BLaER1 treated with 17β-estradiol and CSF1 and Interleukin-3, amounts not matched to agents 10 nM and 100 nM (cell line): ENCODE measurements around the gene PER3.

Experiments
- H3K27ac ChIP-seq, 11 experiments: shearing (Covaris generic); formaldehyde crosslinking; 2 replicates each; pipeline ENCODE4 v1.8.1; 2022
- H3K27me3 ChIP-seq, 11 experiments: shearing (Covaris generic); formaldehyde crosslinking; 2 replicates each; pipeline ENCODE4 v1.8.1; 2022
- H3K36me3 ChIP-seq, 11 experiments: shearing (Covaris generic); formaldehyde crosslinking; 2 replicates each; pipeline ENCODE4 v1.8.1; 2022
- H3K4me1 ChIP-seq, 10 experiments: shearing (Covaris generic); formaldehyde crosslinking; 2 replicates each; pipeline ENCODE4 v1.8.1; 2022
- H3K4me2 ChIP-seq, 11 experiments: shearing (Covaris generic); formaldehyde crosslinking; 2 replicates each; pipeline ENCODE4 v1.8.1; 2022
- H3K4me3 ChIP-seq, 10 experiments: shearing (Covaris generic); formaldehyde crosslinking; 2 replicates each; pipeline ENCODE4 v1.8.1; 2022
- H3K9ac ChIP-seq, 11 experiments: shearing (Covaris generic); formaldehyde crosslinking; 2 replicates each; pipeline ENCODE4 v1.8.1; 2022
- H3K9me3 ChIP-seq, 11 experiments: shearing (Covaris generic); formaldehyde crosslinking; replicated peaks in 1 of 11; 2 replicates each; pipeline ENCODE4 v1.8.1; 2022
- H4K20me1 ChIP-seq, 11 experiments: shearing (Covaris generic); formaldehyde crosslinking; 2 replicates each; pipeline ENCODE4 v1.8.1; 2022
- Cebpa-rat ChIP-seq, 11 experiments: shearing (Covaris generic); IDR thresholded peaks; 2 replicates each; pipeline ENCODE4 v1.8.1; 2022

PER3 gene

DNA sequence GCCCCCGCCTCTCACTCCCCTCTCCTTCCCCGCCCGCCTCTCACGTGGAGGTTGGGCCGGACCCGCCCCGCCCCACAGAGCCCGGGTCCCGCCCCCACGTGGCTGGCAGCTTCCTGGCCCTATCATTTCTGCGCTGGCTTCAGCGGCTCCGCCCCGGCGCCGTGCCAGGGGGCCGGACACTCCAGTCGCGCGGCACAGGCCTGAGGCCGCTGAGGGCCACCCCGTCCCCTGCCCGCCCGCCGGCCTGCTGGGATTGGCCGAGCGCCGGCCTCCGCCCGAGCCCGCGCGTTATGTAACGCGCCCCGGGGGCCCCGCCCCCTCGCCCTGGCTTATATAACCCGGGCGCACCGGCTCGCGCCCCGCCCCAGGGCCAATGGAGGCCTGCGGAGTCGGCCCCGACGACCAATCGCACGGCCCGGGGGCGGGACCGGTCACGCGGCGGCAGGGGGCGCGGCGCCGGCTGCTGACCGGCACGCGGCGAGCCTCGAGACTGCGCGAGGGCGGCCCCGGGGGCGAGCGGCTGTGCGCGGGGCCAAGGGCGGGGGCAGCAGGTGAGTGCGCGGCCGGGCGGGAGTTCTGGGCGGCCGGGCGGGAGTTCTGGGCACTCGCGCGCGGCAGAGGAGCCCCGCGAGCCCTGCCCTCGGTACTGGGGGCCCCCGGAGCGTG is at the start of gene PER3:
Gene PER3 (plus strand): TSS at position 466 of the 666 bp plus-strand sequence. CDS start 587 bp downstream, outside the sequence.
- Histone ChIP-seq H3K9ac (peak within 1 kb of the TSS; percentile 60 to 79 (median 72); a peak in 20 of 22 replicates), H3K4me1 (peaks cover 32 to 55% (median 40%) of the 10 kb centered on the region in 10 experiments), H4K20me1 (peaks cover 0 to 20% (median 0%) of the 10 kb centered on the region in 11 experiments; a peak in 7 of 22 replicates), H3K27ac (peak within 1 kb of the TSS; percentile 53 to 72 (median 64); a peak in 21 of 22 replicates), H3K9me3 (peaks cover 0 to 21% (median 10%) of the 10 kb centered on the region in 11 experiments; a peak in 17 of 22 replicates), H3K4me3 (peak within 1 kb of the TSS; percentile 53 to 69 (median 60)), H3K36me3 (peaks cover 21 to 34% (median 26%) of the 10 kb centered on the region in 11 experiments), H3K4me2 (peak within 1 kb of the TSS; percentile 87 to 96 (median 93)), H3K27me3 (no peaks in the 10 kb centered on the region)
- TF ChIP-seq Cebpa-rat (IDR thresholded peaks at IDR 0.05), result no peak

DNA sequence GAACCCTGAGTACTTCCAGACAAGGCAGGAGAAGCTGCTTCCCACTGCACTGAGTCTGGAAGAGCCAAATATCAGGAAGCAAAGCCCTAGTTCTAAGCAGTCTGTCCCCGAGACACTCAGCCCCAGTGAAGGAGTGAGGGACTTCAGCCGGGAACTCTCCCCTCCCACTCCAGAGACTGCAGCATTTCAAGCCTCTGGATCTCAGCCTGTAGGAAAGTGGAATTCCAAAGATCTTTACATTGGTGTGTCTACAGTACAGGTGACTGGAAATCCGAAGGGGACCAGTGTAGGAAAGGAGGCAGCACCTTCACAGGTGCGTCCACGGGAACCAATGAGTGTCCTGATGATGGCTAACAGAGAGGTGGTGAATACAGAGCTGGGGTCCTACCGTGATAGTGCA is 46.0 kb upstream of the PER3 start:
- H4K20me1 ChIP-seq, result no peaks in the 10 kb centered on the region
- H3K4me2 ChIP-seq, result no peak overlapping the region
- H3K9me3 ChIP-seq, result peaks cover 9 to 48% (median 34%) of the 10 kb centered on the region in 11 experiments; a peak in 21 of 22 replicates
- H3K4me3 ChIP-seq, result no peak overlapping the region
- no peaks in the 10 kb centered on the region for H3K27me3 ChIP-seq
- no peak overlapping the region for H3K9ac ChIP-seq
- H3K27ac ChIP-seq, result no peak overlapping the region
- TF ChIP-seq Cebpa-rat (IDR thresholded peaks at IDR 0.05), result no peak
- peaks cover 15 to 48% (median 43%) of the 10 kb centered on the region in 10 experiments for H3K4me1 ChIP-seq
- H3K36me3 ChIP-seq, result peaks cover 6 to 51% (median 42%) of the 10 kb centered on the region in 11 experiments; a peak in 20 of 22 replicates

DNA sequence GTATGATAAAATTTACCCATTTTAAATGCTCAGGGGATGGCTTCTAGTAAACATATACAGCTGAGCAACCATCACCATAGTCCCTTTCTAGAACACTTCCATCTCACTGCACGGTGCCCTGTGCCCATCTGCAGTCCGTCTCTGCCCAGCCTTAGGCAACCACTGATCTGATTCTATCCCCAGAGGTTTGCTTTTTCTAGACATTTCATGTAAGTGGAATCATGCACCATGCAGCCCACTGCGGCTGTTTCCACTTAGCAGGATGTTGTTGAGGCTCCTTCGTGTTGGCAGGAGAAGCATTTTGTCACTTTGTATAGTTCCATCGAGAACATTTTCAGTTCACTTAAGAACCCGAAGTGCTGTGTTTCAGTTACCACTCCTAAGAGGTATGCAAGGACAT is 40.7 kb upstream of the PER3 start:
- Histone ChIP-seq H3K4me1 (peaks cover 0 to 40% (median 25%) of the 10 kb centered on the region in 10 experiments; a peak in 18 of 20 replicates), H3K27ac (peak overlapping the region in 3 of 11 experiments; percentile 2 to 44 (median 27); a peak in 2 of 22 replicates), H4K20me1 (no peaks in the 10 kb centered on the region), H3K36me3 (peaks cover 0 to 51% (median 18%) of the 10 kb centered on the region in 11 experiments; a peak in 18 of 22 replicates), H3K4me3 (no peak overlapping the region), H3K9me3 (peaks cover 9 to 22% (median 20%) of the 10 kb centered on the region in 11 experiments; a peak in 21 of 22 replicates), H3K27me3 (no peaks in the 10 kb centered on the region), H3K9ac (peak overlapping the region in 1 of 11 experiments; percentile 35; a peak in 1 of 22 replicates), H3K4me2 (peak overlapping the region in 9 of 11 experiments; percentile 10 to 66 (median 39); a peak in 15 of 22 replicates)
- TF ChIP-seq Cebpa-rat (IDR thresholded peaks at IDR 0.05), result peak in 2 of 11 experiments; percentile 68 to 70; a peak in 4 of 22 replicates

- H3K4me2 ChIP-seq, result peak overlapping the region in 2 of 11 experiments; percentile 7 to 65; a peak in 2 of 22 replicates
- no peaks in the 10 kb centered on the region for H3K27me3 ChIP-seq
- H4K20me1 ChIP-seq, result no peaks in the 10 kb centered on the region
- no peak for TF ChIP-seq Cebpa-rat (IDR thresholded peaks at IDR 0.05)
- H3K36me3 ChIP-seq, result peaks cover 0 to 40% (median 4%) of the 10 kb centered on the region in 11 experiments; a peak in 13 of 22 replicates
- H3K4me3 ChIP-seq, result no peak overlapping the region
- H3K4me1 ChIP-seq, result peaks cover 10 to 40% (median 37%) of the 10 kb centered on the region in 10 experiments
- H3K27ac ChIP-seq, result 0 out of 22 replicates have a peak overlapping the region, but pooled peaks of 1 of the 11 experiments have one; percentile 27
- peaks cover 0 to 6% (median 4%) of the 10 kb centered on the region in 11 experiments; a peak in 16 of 22 replicates for H3K9me3 ChIP-seq
- no peak overlapping the region for H3K9ac ChIP-seq
These were observed 39.2 kb upstream of the PER3 start for GRCh38 chr1:7744882-7745281.

GRCh38 chr1:7745783-7746182 is 38.3 kb upstream of the PER3 start:
- no peaks in the 10 kb centered on the region for H3K9me3 ChIP-seq
- no peak overlapping the region for H3K4me3 ChIP-seq
- no peak overlapping the region for H3K4me2 ChIP-seq
- H3K4me1 ChIP-seq, result peaks cover 10 to 34% (median 30%) of the 10 kb centered on the region in 10 experiments
- H3K9ac ChIP-seq, result no peak overlapping the region
- no peaks in the 10 kb centered on the region for H4K20me1 ChIP-seq
- no peak for TF ChIP-seq Cebpa-rat (IDR thresholded peaks at IDR 0.05)
- peaks cover 0 to 38% (median 4%) of the 10 kb centered on the region in 11 experiments; a peak in 9 of 22 replicates for H3K36me3 ChIP-seq
- no peaks in the 10 kb centered on the region for H3K27me3 ChIP-seq
- H3K27ac ChIP-seq, result no peak overlapping the region

GRCh38 chr1:7747605-7748004 is 36.5 kb upstream of the PER3 start:
- H3K27ac ChIP-seq, result no peak overlapping the region
- peaks cover 0 to 38% (median 4%) of the 10 kb centered on the region in 11 experiments; a peak in 9 of 22 replicates for H3K36me3 ChIP-seq
- no peaks in the 10 kb centered on the region for H3K9me3 ChIP-seq
- TF ChIP-seq Cebpa-rat (IDR thresholded peaks at IDR 0.05), result no peak
- peaks cover 10 to 33% (median 23%) of the 10 kb centered on the region in 10 experiments for H3K4me1 ChIP-seq
- no peaks in the 10 kb centered on the region for H4K20me1 ChIP-seq
- no peak overlapping the region for H3K9ac ChIP-seq
- H3K4me3 ChIP-seq, result no peak overlapping the region
- no peak overlapping the region for H3K4me2 ChIP-seq
- no peaks in the 10 kb centered on the region for H3K27me3 ChIP-seq

DNA sequence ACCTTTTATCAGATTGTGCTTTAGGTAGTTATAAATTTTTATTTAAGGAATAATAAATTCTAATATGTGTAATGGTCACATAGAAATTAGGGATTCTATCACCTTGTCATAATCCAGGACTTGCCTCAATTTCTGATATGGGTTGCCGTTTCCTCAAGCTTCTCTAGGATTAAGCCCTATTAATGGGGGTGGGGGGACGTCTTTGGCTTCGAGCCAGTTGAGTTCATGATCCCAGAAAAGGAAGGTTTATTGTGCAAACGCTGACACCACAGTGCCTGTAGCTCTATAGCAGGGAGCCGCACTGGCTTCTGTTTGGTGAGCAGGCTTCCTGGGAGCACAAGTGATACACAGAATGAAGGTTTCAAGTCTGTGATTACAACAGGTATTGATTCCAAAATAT is 35.0 kb upstream of the PER3 start:
- Histone ChIP-seq H3K27ac (no peak overlapping the region), H3K27me3 (no peaks in the 10 kb centered on the region), H3K4me3 (no peak overlapping the region), H3K4me1 (peaks cover 18 to 37% (median 25%) of the 10 kb centered on the region in 10 experiments), H3K4me2 (peak overlapping the region in 4 of 11 experiments; percentile 8 to 44 (median 14); a peak in 6 of 22 replicates), H3K36me3 (peaks cover 0 to 38% (median 4%) of the 10 kb centered on the region in 11 experiments; a peak in 9 of 22 replicates), H3K9ac (no peak overlapping the region), H4K20me1 (no peaks in the 10 kb centered on the region), H3K9me3 (no peaks in the 10 kb centered on the region)
- TF ChIP-seq Cebpa-rat (IDR thresholded peaks at IDR 0.05), result no peak

GRCh38 chr1:7751174-7751573 is 32.9 kb upstream of the PER3 start:
- Histone ChIP-seq H3K9ac (no peak overlapping the region), H3K4me2 (no peak overlapping the region), H3K27me3 (no peaks in the 10 kb centered on the region), H3K36me3 (peaks cover 0 to 24% (median 0%) of the 10 kb centered on the region in 11 experiments; a peak in 7 of 22 replicates), H4K20me1 (no peaks in the 10 kb centered on the region), H3K4me1 (peaks cover 11 to 43% (median 26%) of the 10 kb centered on the region in 10 experiments), H3K27ac (no peak overlapping the region), H3K9me3 (no peaks in the 10 kb centered on the region), H3K4me3 (no peak overlapping the region)
- no peak for TF ChIP-seq Cebpa-rat (IDR thresholded peaks at IDR 0.05)
